Measurements from ENCODE around the gene PITPNM1. TPM values are rescaled to one million over a fixed set of nuclear protein-coding genes. Genes with fewer than 3 reads are reported as not detected.

The PITPNM1 gene
- total RNA-seq, 5 donors from 2014 or later (not counting 1 experiment from before 2014, with no cell fraction given), result 74.2 to 167 (median 149) TPM

- Histone ChIP-seq H3K9me3 (no peaks in the 10 kb centered on the region), H3K4me3 (ENCODE audit: control insufficient read depth in 1 of 2, extremely low read depth in 1 of 2, low read length in 1 of 2) (no peak overlapping the region), H3K27me3 (replicated peaks in 1 of 2; ENCODE audit: control insufficient read depth in 2 of 2, extremely low read depth in 1 of 2, insufficient read depth in 2 of 2, low read length in 1 of 2) (peaks cover 0 to 14% of the 10 kb centered on the region in 2 experiments), H3K4me1 (ENCODE audit: control insufficient read depth in 1 of 2, extremely low read depth in 1 of 2, insufficient read depth in 2 of 2, low read length in 2 of 2) (peaks cover 0 to 4% of the 10 kb centered on the region in 2 experiments), H3K36me3 (ENCODE audit: control insufficient read depth in 2 of 2, extremely low read depth in 1 of 2, insufficient read depth in 1 of 2, low read length in 1 of 2) (no peaks in the 10 kb centered on the region), H3K27ac (ENCODE audit: low read length) (no peak overlapping the region)
- no peaks in the 10 kb centered on the region for H3K9me3 Mint-ChIP-seq
- no peaks in the 10 kb centered on the region for H3K36me3 Mint-ChIP-seq
- ChIA-PET POLR2A (interaction anchor here in 1 of 2 donors (0.6 kb wide), 1 partner anchor 95 kb away, joined by 4 read pairs; no protein-coding TSS in a partner anchor), CTCF (no interaction called here)
- no peak overlapping the region for H3K4me3 Mint-ChIP-seq
- DNase-seq, result no peak
- H3K27ac Mint-ChIP-seq, result peak overlapping the region in 1 of 2 donors; percentile 67
- peaks cover 0 to 9% (median 6%) of the 10 kb centered on the region in 3 donors for H3K4me1 Mint-ChIP-seq
- H3K27me3 Mint-ChIP-seq, result no peaks in the 10 kb centered on the region
- 92% methylated on average over 9 of the region's 12 CpGs for WGBS (ENCODE audit: insufficient coverage)
- ATAC-seq (replicated peaks in 1 of 4), result no peak
Measured at GRCh38 chr11:67457453-67457852, 47.7 kb downstream of the PITPNM1 start.

- Histone ChIP-seq H3K9me3 (no peaks in the 10 kb centered on the region), H3K4me1 (ENCODE audit: control insufficient read depth in 1 of 2, extremely low read depth in 1 of 2, insufficient read depth in 2 of 2, low read length in 2 of 2) (peaks cover 0 to 15% of the 10 kb centered on the region in 2 experiments), H3K27ac (ENCODE audit: low read length) (no peak overlapping the region), H3K27me3 (replicated peaks in 1 of 2; ENCODE audit: control insufficient read depth in 2 of 2, extremely low read depth in 1 of 2, insufficient read depth in 2 of 2, low read length in 1 of 2) (peaks cover 0 to 20% of the 10 kb centered on the region in 2 experiments), H3K4me3 (ENCODE audit: control insufficient read depth in 1 of 2, extremely low read depth in 1 of 2, low read length in 1 of 2) (no peak overlapping the region), H3K36me3 (ENCODE audit: control insufficient read depth in 2 of 2, extremely low read depth in 1 of 2, insufficient read depth in 1 of 2, low read length in 1 of 2) (no peaks in the 10 kb centered on the region)
- DNase-seq, result no peak
- Mint-ChIP-seq H3K4me1 (peaks cover 0 to 13% (median 9%) of the 10 kb centered on the region in 3 donors), H3K9me3 (no peaks in the 10 kb centered on the region), H3K36me3 (no peaks in the 10 kb centered on the region), H3K4me3 (no peak overlapping the region), H3K27ac (no peak overlapping the region), H3K27me3 (no peaks in the 10 kb centered on the region)
- ATAC-seq (replicated peaks in 1 of 4), result no peak
- POLR2A ChIA-PET, result no interaction called here
- CTCF ChIA-PET, result no interaction called here
- WGBS (ENCODE audit: insufficient coverage), result 87% methylated on average over 14 of the region's 25 CpGs
Measured at GRCh38 chr11:67456068-67456705, 49.0 kb downstream of the PITPNM1 start.

GRCh38 chr11:67455054-67455453 is 50.1 kb downstream of the PITPNM1 start, which contains the start of gene CABP4:
Gene CABP4 (plus strand): TSS chr11:67455354. CDS start chr11:67455424, 70 bp downstream.
- ChIA-PET POLR2A (no interaction called here), CTCF (no interaction called here)
- Histone ChIP-seq H3K4me3 (ENCODE audit: control insufficient read depth in 1 of 2, extremely low read depth in 1 of 2, low read length in 1 of 2) (no peak within 1 kb of the TSS), H3K36me3 (ENCODE audit: control insufficient read depth in 2 of 2, extremely low read depth in 1 of 2, insufficient read depth in 1 of 2, low read length in 1 of 2) (no peaks in the 10 kb centered on the region), H3K27me3 (replicated peaks in 1 of 2; ENCODE audit: control insufficient read depth in 2 of 2, extremely low read depth in 1 of 2, insufficient read depth in 2 of 2, low read length in 1 of 2) (peaks cover 0 to 24% of the 10 kb centered on the region in 2 experiments), H3K4me1 (ENCODE audit: control insufficient read depth in 1 of 2, extremely low read depth in 1 of 2, insufficient read depth in 2 of 2, low read length in 2 of 2) (peaks cover 0 to 27% of the 10 kb centered on the region in 2 experiments), H3K27ac (ENCODE audit: low read length) (no peak within 1 kb of the TSS), H3K9me3 (no peaks in the 10 kb centered on the region)
- H3K4me3 Mint-ChIP-seq, result no peak within 1 kb of the TSS
- peaks cover 6 to 16% (median 11%) of the 10 kb centered on the region in 3 donors for H3K4me1 Mint-ChIP-seq
- H3K36me3 Mint-ChIP-seq, result no peaks in the 10 kb centered on the region
- H3K27ac Mint-ChIP-seq, result peak within 1 kb of the TSS in 1 of 2 donors; percentile 23
- H3K27me3 Mint-ChIP-seq, result no peaks in the 10 kb centered on the region
- DNase-seq (no peak), ATAC-seq (replicated peaks in 1 of 4) (no peak)
- WGBS (ENCODE audit: insufficient coverage), result 82% methylated on average over 2 of the region's 3 CpGs
- no peaks in the 10 kb centered on the region for H3K9me3 Mint-ChIP-seq

GRCh38 chr11:67453816-67454732 is 51.1 kb downstream of the PITPNM1 start:
- ChIA-PET POLR2A (no interaction called here), CTCF (no interaction called here)
- peaks cover 0 to 24% of the 10 kb centered on the region in 2 experiments for H3K27me3 ChIP-seq (replicated peaks in 1 of 2; ENCODE audit: control insufficient read depth in 2 of 2, extremely low read depth in 1 of 2, insufficient read depth in 2 of 2, low read length in 1 of 2)
- Mint-ChIP-seq H3K4me1 (peaks cover 15 to 20% (median 16%) of the 10 kb centered on the region in 3 donors), H3K27ac (no peak overlapping the region), H3K36me3 (no peaks in the 10 kb centered on the region), H3K27me3 (no peaks in the 10 kb centered on the region), H3K9me3 (no peaks in the 10 kb centered on the region), H3K4me3 (no peak overlapping the region)
- H3K27ac ChIP-seq (ENCODE audit: low read length), result no peak overlapping the region
- H3K9me3 ChIP-seq, result no peaks in the 10 kb centered on the region
- WGBS (ENCODE audit: insufficient coverage), result 92% methylated on average over 14 of the region's 21 CpGs
- peaks cover 2 to 35% of the 10 kb centered on the region in 2 experiments for H3K4me1 ChIP-seq (ENCODE audit: control insufficient read depth in 1 of 2, extremely low read depth in 1 of 2, insufficient read depth in 2 of 2, low read length in 2 of 2)
- no peak overlapping the region for H3K4me3 ChIP-seq (ENCODE audit: control insufficient read depth in 1 of 2, extremely low read depth in 1 of 2, low read length in 1 of 2)
- no peak for ATAC-seq (replicated peaks in 1 of 4)
- H3K36me3 ChIP-seq (ENCODE audit: control insufficient read depth in 2 of 2, extremely low read depth in 1 of 2, insufficient read depth in 1 of 2, low read length in 1 of 2), result no peaks in the 10 kb centered on the region
- no peak for DNase-seq

GRCh38 chr11:67452141-67452952 is 52.8 kb downstream of the PITPNM1 start, which contains the start of gene GPR152:
Gene GPR152 (minus strand): TSS chr11:67452729. CDS start chr11:67452724, 5 bp downstream.
- DNase-seq, result no peak
- POLR2A ChIA-PET, result interaction anchor here in 1 of 2 donors (0.5 kb wide), 1 partner anchor 239 kb away, joined by 3 read pairs; no protein-coding TSS in a partner anchor
- no peaks in the 10 kb centered on the region for H3K9me3 Mint-ChIP-seq
- no peak for ATAC-seq (replicated peaks in 1 of 4)
- no peaks in the 10 kb centered on the region for H3K36me3 ChIP-seq (ENCODE audit: control insufficient read depth in 2 of 2, extremely low read depth in 1 of 2, insufficient read depth in 1 of 2, low read length in 1 of 2)
- no peaks in the 10 kb centered on the region for H3K36me3 Mint-ChIP-seq
- CTCF ChIA-PET, result interaction anchor here in 1 of 2 donors (0.5 kb wide), 1 partner anchor 1152 kb away, joined by 3 read pairs; no protein-coding TSS in a partner anchor
- peaks cover 11 to 50% of the 10 kb centered on the region in 2 experiments for H3K4me1 ChIP-seq (ENCODE audit: control insufficient read depth in 1 of 2, extremely low read depth in 1 of 2, insufficient read depth in 2 of 2, low read length in 2 of 2)
- no peak within 1 kb of the TSS for H3K4me3 ChIP-seq (ENCODE audit: control insufficient read depth in 1 of 2, extremely low read depth in 1 of 2, low read length in 1 of 2)
- peak within 1 kb of the TSS in 1 of 2 donors; percentile 52 for H3K27ac Mint-ChIP-seq
- peaks cover 0 to 24% of the 10 kb centered on the region in 2 experiments for H3K27me3 ChIP-seq (replicated peaks in 1 of 2; ENCODE audit: control insufficient read depth in 2 of 2, extremely low read depth in 1 of 2, insufficient read depth in 2 of 2, low read length in 1 of 2)
- no peak within 1 kb of the TSS for H3K27ac ChIP-seq (ENCODE audit: low read length)
- H3K4me3 Mint-ChIP-seq, result no peak within 1 kb of the TSS
- no peaks in the 10 kb centered on the region for H3K27me3 Mint-ChIP-seq
- H3K4me1 Mint-ChIP-seq, result peaks cover 29 to 31% (median 29%) of the 10 kb centered on the region in 3 donors
- H3K9me3 ChIP-seq, result no peaks in the 10 kb centered on the region
- WGBS (ENCODE audit: insufficient coverage), result 88% methylated on average over 29 of the region's 33 CpGs
